K562 (cell line): ENCODE data around the gene ZDHHC5. TPM values are rescaled to one million over a fixed set of nuclear protein-coding genes. Genes with fewer than 3 reads are reported as not detected.

Experiments used
- ASH1L ChIP-seq: fragments of 450-650 bp; IDR thresholded peaks from 2 replicates; pipeline ENCODE4 v1.6.1; 2018; ENCODE audit warnings: borderline replicate concordance, mild to moderate bottlenecking, low read depth; ENCODE audit not compliant: partially characterized antibody
- CGGBP1 ChIP-seq: fragments of 250-450 bp; sonication (Bioruptor Pico); IDR thresholded peaks from 2 replicates; pipeline ENCODE4 v1.9.0; 2021; ENCODE audit warnings: mild to moderate bottlenecking
- FOXP1 ChIP-seq: sonication (generic); formaldehyde crosslinking; IDR thresholded peaks from 2 replicates; pipeline ENCODE4 v1.8.0; 2022; ENCODE audit warnings: mild to moderate bottlenecking, missing genetic modification reagents
- GABPB2 ChIP-seq: fragments of 250-450 bp; sonication (Bioruptor Pico); conservative IDR thresholded peaks from 2 replicates; pipeline ENCODE4 v1.5.1; 2021; ENCODE audit warnings: mild to moderate bottlenecking
- HCFC1 ChIP-seq: IDR thresholded peaks from 2 replicates; pipeline ENCODE4 v1.6.1; 2012; ENCODE audit warnings: low read depth, low read length, improper control_type of control experiment
- HDAC2 ChIP-seq: fragments of 450-650 bp; IDR thresholded peaks from 2 replicates; pipeline ENCODE4 v1.6.1; 2016; ENCODE audit warnings: mild to moderate bottlenecking
- JUND ChIP-seq, 2 experiments: IDR thresholded peaks; 2 replicates in 1 of 2; 3 replicates in 1 of 2; pipeline ENCODE4 v1.6.1; 2011; ENCODE audit warnings: borderline replicate concordance in 2 of 2, low read depth in 2 of 2, low read length in 2 of 2, improper control_type of control experiment in 1 of 2, missing biosample characterization in 1 of 2, missing genetic modification characterization in 1 of 2, missing genetic modification reagents in 1 of 2
- NRF1 ChIP-seq, 2 experiments: fragments of 450-650 bp; IDR thresholded peaks in 1 of 2; conservative IDR thresholded peaks in 1 of 2; 2 replicates each; pipeline ENCODE4 v1.6.1; 2014; ENCODE audit warnings: mild to moderate bottlenecking in 2 of 2
- PHF20 ChIP-seq: fragments of 450-650 bp; IDR thresholded peaks from 2 replicates; pipeline ENCODE4 v1.6.1; 2018; ENCODE audit not compliant: partially characterized antibody
- RBM39 ChIP-seq: fragments of 200-400 bp; formaldehyde crosslinking; optimal IDR thresholded peaks from 2 replicates; pipeline ENCODE3; 2018; ENCODE audit warnings: low read depth, low read length
- SOX6 ChIP-seq: fragments of 450-650 bp; IDR thresholded peaks from 2 replicates; pipeline ENCODE4 v1.6.1; 2014; ENCODE audit warnings: mild to moderate bottlenecking
- XRCC5 ChIP-seq: fragments of 200-400 bp; formaldehyde crosslinking; IDR thresholded peaks from 2 replicates; pipeline ENCODE4 v1.6.1; 2017; ENCODE audit warnings: low read depth, mild to moderate bottlenecking, low read length
- ZBTB40 ChIP-seq, 2 experiments: fragments of 450-650 bp in 1 of 2; sonication (generic) in 1 of 2; formaldehyde crosslinking in 1 of 2; IDR thresholded peaks; 2 replicates each; pipeline versions ENCODE4 v1.7.1 to v1.9.0; 2016 to 2022; ENCODE audit warnings: inconsistent platforms in 1 of 2, mild to moderate bottlenecking in 1 of 2, missing genetic modification reagents in 1 of 2
- ZNF408 ChIP-seq: fragments of 250-450 bp; sonication (Bioruptor Pico); IDR thresholded peaks from 2 replicates; pipeline ENCODE4 v1.4.0; 2020; ENCODE audit warnings: low read depth, mild to moderate bottlenecking, moderate library complexity
- polyA plus RNA-seq, 8 experiments: library from polyadenylated mRNA; depleted of rRNA in 4 of 8; stranded (reverse) in 5 of 8; unstranded in 3 of 8; fragments of >200 nt; fragmentation: Nextera tagmentation in 2 of 8; fragmentation: Illumina TruSeq in 1 of 8; extraction: Ambion mirVana in 2 of 8; extraction: Trizol in 1 of 8; gene quantifications; 2 replicates each; pipeline versions ENCODE4 v1.2.1 to v1.2.3, GENCODE V29; 2011 to 2014; ENCODE audit warnings: inconsistent platforms in 1 of 8, missing spikeins in 1 of 8
- total RNA-seq, 7 experiments: library from RNA; depleted of rRNA in 6 of 7; stranded (reverse); fragments of >200 nt in 6 of 7; fragmentation: Illumina TruSeq in 2 of 7; extraction: Trizol in 2 of 7; gene quantifications; 2 replicates each; pipeline versions ENCODE4 v1.2.1 to v1.2.3, GENCODE V29; 2011 to 2021; ENCODE audit warnings: low replicate concordance in 1 of 7
- TF ChIP-seq, protein P1 (sequence below), 2 experiments: fragments of 450-650 bp; conservative IDR thresholded peaks; 2 replicates each; pipeline ENCODE4 v1.6.1; 2017; ENCODE audit warnings: mild to moderate bottlenecking in 2 of 2, moderate library complexity in 2 of 2
- TF ChIP-seq, protein P2 (sequence below): fragments of 200-800 bp; sonication (Bioruptor generic); IDR thresholded peaks from 2 replicates; pipeline ENCODE4 v1.6.1; 2017; ENCODE audit warnings: missing genetic modification characterization, missing compliant biosample characterization

The ZDHHC5 gene
- total and polyA plus RNA-seq, 9 of the 15 experiments (the other 6 are each of a cell fraction or from before 2014, with no cell fraction given): 3.8 to 64.2 (median 35.9) TPM

- TF ChIP-seq ZBTB40 (IDR thresholded peaks at IDR 0.05): no peak
- no peak for TF ChIP-seq ZBTB40 (CRISPR knock-in tag; IDR thresholded peaks at IDR 0.05)
- no peak for TF ChIP-seq FOXP1 (CRISPR knock-in tag)
- TF ChIP-seq ZNF408 (CRISPR knock-in tag): no peak
- no peak for TF ChIP-seq XRCC5
- no peak for TF ChIP-seq HCFC1
- TF ChIP-seq, protein P1, sequence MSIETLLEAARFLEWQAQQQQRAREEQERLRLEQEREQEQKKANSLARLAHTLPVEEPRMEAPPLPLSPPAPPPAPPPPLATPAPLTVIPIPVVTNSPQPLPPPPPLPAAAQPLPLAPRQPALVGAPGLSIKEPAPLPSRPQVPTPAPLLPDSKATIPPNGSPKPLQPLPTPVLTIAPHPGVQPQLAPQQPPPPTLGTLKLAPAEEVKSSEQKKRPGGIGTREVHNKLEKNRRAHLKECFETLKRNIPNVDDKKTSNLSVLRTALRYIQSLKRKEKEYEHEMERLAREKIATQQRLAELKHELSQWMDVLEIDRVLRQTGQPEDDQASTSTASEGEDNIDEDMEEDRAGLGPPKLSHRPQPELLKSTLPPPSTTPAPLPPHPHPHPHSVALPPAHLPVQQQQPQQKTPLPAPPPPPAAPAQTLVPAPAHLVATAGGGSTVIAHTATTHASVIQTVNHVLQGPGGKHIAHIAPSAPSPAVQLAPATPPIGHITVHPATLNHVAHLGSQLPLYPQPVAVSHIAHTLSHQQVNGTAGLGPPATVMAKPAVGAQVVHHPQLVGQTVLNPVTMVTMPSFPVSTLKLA (conservative IDR thresholded peaks at IDR 0.05): no peak
- no peak for TF ChIP-seq GABPB2
- TF ChIP-seq JUND (IDR thresholded peaks at IDR 0.05; ENCODE audit: borderline replicate concordance, low read depth, low read length): peak; percentile 78
- TF ChIP-seq JUND (tag; IDR thresholded peaks at IDR 0.05; ENCODE audit: borderline replicate concordance, low read depth, low read length): peak; percentile 12; the same call in 1 of the 3 replicates
- TF ChIP-seq ASH1L: no peak
- no peak for TF ChIP-seq HDAC2
- TF ChIP-seq NRF1 (conservative IDR thresholded peaks at IDR 0.05 in 1 of 2, IDR thresholded peaks at IDR 0.05 in 1 of 2): no peak
- no peak for TF ChIP-seq CGGBP1 (CRISPR knock-in tag)
- TF ChIP-seq SOX6: no peak
- TF ChIP-seq, protein P2, sequence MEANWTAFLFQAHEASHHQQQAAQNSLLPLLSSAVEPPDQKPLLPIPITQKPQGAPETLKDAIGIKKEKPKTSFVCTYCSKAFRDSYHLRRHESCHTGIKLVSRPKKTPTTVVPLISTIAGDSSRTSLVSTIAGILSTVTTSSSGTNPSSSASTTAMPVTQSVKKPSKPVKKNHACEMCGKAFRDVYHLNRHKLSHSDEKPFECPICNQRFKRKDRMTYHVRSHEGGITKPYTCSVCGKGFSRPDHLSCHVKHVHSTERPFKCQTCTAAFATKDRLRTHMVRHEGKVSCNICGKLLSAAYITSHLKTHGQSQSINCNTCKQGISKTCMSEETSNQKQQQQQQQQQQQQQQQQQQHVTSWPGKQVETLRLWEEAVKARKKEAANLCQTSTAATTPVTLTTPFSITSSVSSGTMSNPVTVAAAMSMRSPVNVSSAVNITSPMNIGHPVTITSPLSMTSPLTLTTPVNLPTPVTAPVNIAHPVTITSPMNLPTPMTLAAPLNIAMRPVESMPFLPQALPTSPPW (CRISPR knock-in tag): 0 out of 2 replicates have a peak, but pooled peaks have one; percentile 16
- TF ChIP-seq PHF20: no peak
- no peak for TF ChIP-seq RBM39
Observed at GRCh38 chr11:57680552-57680874, 12.6 kb downstream of the ZDHHC5 start (continued).
